Globus pallidus (tissue), 1 donor: ENCODE measurements around the gene RICTOR.
A peak's percentile ranks its signal among the peaks of the same experiment; 100 is the strongest.
"Not testable (repeated sequence)": the region's sequence is repeated elsewhere in the genome, so short reads cannot be mapped to it uniquely, and the experiment has no call there.

Source experiments
- DNase-seq: peaks from one replicate; pipeline ENCODE4 v3.0.0-alpha.2; 2015; ENCODE audit warnings: low spot score

RICTOR gene

DNA sequence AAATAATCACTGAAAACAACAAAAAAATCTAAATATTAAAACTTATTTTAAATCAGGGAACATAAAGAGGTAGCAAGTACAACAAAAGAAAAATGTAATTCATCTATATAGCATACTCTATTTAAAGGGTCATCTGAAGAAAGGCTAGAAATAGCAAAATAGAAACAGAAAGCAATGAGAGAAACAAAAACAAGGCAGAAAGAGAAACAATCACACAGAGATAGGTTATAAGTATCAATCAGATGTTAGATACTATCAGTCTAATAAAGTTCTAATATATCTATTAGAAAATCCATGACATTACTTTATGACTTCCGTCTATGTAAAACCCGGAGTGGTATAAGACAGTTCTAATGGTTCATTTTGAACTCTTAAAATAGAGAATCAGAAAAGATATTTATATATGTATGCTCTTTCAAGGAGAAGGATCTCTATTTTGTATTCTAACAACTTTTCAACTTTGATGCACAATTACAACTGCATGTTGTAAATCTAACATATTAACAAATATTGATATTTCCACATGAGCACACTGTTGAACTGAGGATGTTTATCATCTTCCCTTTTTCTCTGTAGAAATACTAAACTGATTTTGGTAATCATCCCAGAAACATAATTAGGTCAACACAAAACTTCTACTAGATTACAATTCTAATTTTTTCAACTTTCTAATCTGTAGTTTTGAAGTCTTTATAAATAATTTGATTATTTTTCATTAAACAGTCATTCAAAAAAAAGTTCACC lies 15.8 kb downstream of the RICTOR start:
- DNase-seq = no peak

DNA sequence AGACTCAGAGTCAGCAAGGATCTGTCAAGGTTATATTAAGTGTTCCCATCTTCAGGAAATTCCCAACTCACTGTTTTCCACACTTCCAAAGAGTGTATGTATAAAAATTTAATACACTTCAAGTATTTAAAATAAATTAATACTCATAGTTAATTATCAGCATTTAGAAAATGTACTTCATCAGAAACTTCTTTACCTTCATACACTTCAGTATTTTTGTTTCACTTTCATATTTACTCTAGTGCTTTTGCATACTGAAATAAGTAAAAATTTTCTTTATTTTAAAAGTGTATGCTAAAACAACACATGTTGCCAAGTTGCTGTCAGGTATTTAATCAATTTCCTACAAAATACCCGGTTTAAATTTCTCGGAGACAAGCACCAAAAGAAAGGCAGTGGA lies 16.5 kb downstream of the RICTOR start:
- no peak for DNase-seq

DNA sequence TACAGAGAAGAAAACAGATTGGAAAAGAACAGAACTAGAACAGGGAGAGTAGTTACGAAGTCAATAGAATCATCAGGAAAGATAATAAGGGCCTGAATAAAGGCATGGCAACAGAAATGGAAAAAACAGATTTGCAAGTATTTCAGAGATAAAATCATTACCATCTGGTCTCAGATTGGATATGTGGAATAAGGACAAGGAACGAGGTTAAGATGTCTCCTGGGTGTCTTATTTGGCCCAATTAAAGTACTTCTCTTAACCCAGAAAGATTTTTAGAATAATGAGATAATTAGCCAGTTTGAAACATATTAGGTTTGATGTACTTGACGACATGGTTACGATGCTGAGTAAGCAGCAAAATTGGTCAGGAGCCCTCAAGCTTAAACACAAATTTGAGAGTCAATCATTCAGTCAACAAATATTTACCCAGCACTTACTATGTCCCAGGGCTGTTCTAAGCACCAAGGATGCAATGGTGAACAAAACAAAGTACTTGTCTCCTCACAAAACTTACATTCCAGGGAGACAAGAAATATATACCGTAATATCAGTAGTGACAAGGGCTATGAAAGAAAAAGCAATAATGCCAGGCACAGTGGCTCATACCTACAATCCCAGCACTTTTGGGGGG lies 18.3 kb downstream of the RICTOR start:
- DNase-seq = no peak

DNA sequence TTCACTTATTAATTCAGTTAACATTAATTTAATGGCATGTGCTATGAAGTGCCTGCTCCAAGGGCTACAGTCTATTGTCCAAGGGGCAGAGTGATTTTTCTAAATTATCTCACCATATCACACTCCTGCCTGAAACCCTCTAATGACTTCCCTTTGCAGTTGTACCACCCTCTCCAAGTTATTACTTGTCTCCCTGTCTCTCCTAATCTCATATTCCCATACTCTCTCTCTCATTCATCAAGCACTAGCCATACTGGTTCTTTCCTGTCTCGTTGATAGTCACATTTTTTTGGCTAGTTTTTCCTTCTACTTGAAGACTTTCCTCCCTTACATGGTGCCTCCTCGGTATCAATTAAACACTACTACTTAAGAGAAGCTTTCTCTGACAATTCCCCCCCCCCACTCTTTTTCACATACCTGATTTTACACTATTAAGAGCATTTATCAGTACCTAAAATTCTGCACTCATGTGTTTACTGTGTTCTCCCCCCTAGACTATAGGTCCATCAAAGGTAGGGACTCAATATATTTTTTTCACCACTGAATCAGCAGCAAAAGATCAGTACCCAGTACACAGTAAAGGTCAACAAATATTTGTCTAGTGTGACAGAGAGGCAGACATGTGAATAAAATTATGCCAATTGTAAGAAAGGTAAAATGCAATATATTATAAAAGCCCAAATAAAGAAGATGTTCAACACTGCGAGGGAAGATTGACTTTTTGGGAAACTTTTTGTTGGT lies 19.0 kb downstream of the RICTOR start:
- DNase-seq = no peak

DNA sequence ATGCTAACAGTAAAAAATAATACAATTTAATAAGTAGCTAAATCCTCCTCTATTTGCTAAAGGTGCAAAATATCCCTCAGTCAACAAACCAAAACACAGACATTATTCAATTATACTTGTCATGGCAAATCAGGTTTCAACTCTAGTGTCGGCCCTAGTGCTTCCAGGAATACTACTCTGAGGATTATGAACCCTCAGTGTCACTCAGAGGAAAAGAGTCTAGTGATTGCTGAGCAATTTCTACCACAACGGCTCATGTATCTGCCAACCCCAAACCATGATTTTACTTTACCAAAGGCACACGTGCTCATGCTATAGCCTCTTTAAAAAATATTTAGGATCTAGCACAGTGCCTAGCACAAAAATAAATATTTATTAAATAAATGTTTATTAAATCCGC lies 21.0 kb downstream of the RICTOR start:
- no peak for DNase-seq

DNA sequence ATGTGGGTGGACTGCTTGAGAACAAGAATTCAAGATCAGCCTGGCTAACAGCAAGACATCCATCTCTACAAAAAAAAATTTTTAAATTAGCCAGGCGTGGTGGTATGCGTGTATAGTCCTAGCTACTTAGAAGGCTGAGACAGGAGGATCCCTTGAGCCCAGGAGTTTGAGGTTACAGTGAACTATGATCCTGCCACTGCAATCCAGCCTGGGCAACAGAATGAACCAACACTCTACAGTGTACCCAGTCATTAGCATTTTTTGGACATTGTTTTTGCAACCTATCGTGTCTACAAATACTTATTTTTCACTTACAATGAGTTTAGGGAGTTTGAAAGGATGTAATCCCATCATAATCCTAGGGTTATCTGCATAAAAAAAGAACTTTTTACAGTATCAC lies 22.1 kb downstream of the RICTOR start:
- no peak for DNase-seq

DNA sequence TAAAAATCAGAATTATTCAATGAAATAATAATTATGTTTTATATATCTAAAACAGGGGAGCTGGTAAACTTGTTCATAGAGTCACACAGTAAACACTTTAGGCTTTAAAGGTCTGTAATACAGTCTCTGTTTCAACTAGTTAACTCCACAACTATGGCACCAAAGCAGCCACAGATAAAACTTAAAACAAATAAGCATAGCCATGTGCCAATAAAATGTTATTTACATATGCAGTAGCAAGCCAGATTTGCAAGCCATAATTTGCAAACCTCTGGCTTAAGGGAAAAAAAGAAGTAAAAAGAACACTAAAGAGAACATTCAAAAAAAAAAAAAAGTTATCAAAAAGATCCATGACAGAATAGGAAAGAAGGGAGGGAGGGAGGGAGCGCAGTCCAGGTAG lies 24.9 kb downstream of the RICTOR start:
- DNase-seq = no peak

DNA sequence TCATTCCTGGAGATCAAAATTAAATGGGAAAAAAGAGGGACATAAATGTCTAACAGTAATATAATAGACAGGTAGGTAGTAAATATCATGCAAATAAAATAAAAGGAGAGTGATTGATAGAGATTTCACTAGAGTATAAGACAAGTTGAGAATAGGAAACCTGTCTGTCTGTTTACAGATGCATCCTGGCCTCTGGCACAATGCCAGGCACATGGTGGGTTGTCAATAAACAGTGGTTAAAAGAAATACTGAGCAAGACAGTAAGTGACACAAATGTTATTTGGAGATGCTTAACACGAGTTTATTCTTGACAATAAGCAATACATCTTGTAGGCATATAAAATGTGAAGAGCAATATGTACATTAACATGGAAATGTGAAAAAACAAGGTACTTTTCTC lies 33.3 kb downstream of the RICTOR start:
- DNase-seq = no peak

DNA sequence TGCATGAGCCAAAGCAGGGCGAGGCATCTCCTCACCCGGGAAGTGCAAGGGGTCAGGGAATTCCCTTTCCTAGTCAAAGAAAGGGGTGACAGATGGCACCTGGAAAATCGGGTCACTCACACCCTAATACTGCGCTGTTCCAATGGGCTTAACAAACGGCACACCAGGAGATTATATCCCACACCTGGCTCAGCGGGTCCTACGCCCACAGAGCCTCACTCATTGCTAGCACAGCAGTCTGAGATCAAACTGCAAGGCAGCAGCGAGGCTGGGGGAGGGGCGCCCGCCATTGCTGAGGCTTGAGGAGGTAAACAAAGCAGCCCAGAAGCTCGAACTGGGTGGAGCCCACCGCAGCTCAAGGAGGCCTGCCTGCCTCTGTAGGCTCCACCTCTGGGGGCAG lies 39.7 kb downstream of the RICTOR start:
- DNase-seq = not testable (repeated sequence)

DNA sequence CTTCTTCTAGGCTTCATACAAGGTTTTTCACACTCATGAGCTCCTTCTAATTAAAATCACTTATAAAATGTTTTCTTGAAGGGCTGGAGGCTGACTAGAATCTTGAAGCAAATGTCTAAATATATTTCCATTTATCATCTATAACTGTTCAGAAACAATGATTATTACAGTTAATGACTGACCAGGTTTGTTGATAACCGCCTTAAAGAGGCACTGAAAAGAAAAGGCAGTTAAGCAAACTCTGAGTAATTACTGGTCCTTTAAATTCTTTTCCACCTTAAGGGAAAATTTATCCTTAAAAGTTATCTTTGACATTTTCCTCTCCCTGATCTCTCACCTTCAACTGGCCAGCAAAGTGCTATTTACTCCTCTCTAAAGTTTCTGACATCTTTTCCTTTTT lies 43.2 kb downstream of the RICTOR start:
- DNase-seq = no peak

DNA sequence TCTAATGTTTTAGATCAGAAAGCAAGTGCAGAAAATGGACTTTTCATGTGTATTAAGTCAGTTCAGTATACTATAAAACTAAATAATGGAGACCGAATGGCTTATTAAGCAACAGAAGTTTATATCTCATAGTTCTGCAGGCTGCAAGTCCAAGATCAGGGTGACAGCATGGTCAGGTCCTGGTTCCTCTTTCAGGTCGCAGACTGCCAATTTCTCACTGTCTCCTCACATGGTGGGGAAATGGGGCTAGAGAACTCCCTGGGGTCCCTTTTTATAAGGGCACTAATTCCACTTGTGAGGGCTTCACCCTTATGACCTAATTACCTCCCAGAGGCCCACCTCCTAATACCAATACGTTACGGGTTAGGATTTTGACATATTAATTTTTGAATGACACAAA lies 48.7 kb downstream of the RICTOR start:
- no peak for DNase-seq

DNA sequence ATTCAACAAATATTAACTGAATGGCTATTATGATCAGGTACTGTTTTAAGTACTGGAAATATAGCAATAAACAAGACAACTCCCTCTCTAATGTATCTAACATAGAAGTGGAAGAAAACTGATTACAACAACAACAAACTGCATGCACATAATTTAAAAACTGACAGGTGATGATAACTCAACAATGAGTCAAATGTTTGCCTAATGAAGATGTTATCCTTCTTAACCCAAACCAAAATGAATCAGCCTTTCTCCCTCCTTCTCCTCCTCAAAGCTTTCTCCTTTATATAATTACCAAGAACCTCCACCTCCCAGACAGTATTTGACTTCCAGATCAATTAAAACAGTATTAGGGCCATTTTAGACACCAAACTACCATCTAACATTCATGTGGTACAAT lies 49.3 kb downstream of the RICTOR start:
- DNase-seq = no peak

DNA sequence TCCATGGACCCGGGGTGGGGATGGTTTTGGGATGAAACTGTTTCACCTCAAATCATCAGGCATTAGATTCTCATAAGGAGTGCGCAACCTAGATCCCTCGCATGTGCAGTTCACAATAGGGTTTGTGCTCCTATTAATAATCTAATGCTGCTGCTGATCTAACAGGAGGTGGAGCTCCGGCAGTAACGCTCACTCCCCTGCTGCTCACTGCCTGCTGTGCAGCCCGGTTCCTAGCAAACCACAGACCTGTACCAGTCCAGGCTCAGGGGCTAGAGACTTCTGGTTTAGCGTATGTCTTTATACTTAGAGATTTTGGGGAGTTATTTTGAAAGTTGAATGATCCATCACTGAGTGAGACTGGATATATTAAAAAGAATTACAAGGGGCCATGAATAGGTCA lies 50.2 kb downstream of the RICTOR start:
- peak; percentile 18 for DNase-seq

DNA sequence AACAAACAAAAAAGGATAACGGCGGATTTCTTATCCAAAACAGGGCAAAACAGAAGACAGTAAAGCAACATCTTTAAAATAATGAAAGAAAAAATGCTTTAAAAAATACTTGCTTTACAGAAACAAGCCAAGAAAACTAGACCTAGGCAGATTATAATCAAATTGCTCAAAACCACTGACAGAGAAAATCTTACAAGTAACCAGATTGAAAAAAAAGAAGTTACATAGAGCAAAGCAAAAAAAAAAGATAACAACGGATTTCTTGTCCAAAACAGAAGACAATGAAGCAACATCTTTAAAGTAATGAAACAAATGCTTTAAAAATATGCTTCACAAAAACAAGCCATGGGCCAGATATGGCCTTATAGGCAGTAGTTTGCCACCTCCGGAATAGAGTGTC lies 51.1 kb downstream of the RICTOR start:
- DNase-seq = no peak

DNA sequence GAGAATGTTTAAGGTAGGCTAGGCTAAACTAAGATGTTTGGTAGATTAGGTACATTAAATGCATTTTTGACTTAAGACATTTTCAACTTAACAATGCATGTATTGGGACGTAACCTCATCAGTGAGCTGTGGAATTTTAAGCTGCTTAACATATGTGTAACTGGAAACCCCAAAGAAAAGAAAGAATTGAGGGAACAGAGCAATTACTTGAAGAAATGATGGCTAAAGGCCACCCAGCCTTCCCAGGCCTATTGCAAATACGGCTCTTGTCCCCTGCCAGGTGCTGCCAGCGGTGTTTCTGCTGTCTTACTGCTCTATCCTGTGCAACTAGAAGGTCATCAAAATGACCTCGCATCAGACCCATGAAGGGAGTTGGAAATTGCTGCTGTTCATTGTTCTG lies 52.0 kb downstream of the RICTOR start:
- DNase-seq = no peak

DNA sequence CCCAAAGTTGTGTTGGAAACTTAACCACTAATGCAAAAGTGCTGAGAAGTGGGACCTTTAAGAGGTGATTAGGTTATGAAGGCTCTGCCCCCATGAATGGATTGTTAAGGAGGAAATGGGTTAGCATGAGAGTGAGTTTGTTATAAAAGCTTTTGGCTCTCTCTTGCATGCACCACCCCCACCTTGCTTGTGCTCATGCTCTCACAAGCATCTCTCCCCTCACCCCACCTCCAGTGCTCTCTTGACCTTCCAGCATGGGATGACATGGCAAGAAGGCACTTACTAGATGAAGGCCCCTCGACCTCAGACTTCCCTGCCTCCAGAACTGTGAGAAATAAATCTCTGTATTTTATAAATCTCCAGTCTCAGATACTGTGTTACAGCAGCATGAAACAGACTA lies 52.8 kb downstream of the RICTOR start:
- DNase-seq = no peak

DNA sequence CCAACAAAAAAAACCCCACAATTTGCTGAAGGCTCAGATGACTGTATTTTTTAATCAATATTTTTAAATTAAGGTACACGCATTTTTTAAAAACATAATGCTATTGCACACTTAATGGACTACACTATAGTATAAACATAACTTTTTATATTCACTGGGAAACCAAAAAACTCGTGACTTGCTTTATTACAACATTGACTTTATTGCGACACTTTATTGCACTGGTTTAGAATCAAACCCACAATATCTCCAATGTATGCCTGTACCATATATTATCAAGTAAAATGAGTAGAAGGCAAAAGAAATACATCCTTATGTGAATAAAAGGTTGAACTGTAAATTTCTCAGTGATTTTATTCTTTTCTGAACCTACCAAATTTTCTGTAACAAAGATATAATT lies 53.7 kb downstream of the RICTOR start:
- no peak for DNase-seq

DNA sequence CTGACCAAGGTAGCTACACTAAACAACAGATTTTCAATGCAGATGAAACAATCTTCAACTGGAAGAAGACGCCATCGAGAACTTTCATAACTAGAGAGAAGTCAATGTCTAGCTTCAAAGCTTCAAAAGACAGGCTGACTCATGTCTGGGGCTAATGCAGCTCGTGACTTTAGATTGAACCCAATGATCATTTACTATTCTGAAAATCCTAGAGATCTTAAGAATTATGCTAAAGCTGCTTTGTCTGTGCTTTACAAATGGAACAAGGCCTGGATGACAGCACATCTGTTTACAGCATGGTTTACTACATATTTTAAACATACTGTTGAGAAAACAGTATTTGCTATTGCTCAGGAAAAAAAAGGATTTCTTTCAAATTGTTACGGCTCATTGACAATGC lies 54.9 kb downstream of the RICTOR start:
- DNase-seq = no peak

DNA sequence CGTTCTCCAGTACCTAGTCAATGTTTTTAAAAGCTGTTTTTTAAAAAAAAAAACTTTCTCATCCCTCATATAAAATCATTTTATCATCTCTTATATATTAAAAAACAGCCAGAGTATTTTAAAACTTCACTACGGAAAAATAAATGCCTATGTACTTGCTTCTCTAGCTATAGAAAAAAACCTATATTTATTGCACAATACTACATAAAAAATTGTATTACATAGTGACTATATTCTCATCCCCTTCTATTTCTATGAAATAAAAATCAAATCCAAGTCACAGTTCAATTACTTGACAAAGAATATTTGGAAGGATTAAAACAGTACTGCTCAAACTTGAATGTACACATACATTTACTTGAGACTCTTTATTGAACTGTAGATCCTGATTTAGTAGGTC lies 56.7 kb downstream of the RICTOR start:
- DNase-seq = no peak

DNA sequence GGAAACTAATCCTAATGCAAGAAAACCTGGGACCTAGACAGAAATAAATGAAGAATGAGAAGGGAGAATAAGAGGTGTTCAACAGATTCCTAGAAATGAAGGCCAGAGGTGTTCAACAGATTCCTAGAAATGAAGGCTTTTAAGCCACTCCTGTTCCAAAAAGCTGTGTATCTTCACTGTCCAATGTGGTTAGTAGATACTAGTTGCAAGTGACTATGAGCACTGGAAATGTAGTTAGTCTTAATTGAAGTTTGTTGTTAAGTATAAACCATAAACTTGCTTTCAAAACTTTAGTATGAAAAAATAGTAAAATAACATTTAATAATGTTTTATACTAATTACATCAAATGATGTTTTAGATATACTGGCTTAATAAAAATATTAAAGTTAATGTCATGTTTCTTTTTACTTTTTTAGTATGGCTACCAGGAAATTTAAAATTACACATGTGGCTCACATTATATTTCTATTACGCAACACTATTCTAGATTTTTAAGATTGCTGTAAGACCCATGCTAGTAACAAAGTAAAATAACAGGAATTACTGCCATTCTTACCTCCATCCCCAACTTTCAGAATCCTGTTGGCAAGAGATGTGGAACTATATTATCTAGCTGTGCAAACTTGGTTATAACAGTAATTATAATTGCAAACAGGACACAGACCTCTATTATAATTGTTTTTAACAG lies 57.5 kb downstream of the RICTOR start:
- DNase-seq = no peak

DNA sequence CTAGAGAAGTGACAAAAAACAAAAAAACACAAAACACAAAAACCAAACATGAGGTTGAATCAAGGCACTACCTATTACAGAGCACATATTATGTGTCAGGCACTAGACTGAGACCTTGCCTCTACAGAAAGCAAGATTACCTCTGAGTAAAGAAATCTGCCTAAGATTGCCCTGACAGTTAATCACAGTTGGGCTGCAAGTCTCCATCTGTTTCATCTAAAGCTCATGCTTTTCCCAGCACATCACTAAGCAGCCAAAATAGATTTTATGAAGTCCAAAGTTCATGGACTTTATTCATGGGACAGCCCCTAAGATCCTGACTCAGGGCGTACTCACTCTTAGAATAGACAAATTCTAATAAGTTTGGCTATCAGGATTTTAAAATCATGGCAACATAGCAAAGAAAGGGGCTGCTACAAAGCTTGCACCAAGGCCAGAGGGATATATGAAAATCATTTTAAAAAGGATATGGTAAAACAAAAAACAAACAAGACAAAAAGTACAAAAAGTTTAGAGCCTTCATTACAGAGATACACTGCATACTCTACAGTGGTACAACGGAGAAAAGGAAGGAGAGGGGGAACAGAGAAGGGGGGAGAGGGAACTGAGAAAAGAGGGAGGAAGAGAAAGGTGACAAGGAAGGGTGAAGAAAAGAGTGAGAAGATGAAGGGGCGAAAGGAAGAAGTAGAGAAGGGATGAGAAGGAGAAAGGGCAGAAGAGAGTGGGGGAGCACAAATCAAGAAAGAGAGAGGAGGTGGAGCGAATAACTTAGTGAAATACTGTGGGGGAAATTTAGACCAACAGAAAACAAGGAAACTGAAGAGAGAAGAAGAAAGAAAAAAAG lies 58.2 kb downstream of the RICTOR start:
- DNase-seq = no peak

DNA sequence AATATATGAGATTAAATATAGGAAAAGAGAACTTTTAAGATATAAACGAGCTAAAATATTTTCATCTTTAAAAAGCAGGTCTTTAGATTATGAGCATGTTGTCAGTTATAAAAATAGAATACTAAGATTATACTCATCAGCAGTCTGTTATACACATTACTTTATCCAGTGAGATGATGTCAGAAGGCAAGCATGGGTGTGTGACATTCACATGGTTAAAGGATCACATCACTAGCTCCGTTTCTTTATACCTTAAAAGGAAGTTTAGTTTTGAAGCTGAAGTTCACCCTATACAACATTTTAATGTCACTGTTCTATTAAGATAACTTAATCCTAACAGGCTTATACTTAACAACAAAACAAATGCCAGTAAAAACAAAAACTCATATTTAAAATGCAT lies 59.6 kb downstream of the RICTOR start:
- no peak for DNase-seq
